Lower lobe of right lung (tissue), 2 donors: ENCODE measurements around the gene CNRIP1. TPM values are rescaled to one million over a fixed set of nuclear protein-coding genes. Genes with fewer than 3 reads are reported as not detected.

Experiments
- ATAC-seq, 2 donors: fragments of 200-7000 bp; cut with Tn5 transposase; one replicate each; pipeline ENCODE4 v1.9.1; 2020 to 2022; ENCODE audit warnings: mild to moderate bottlenecking in 2 of 2, moderate library complexity in 2 of 2
- DNase-seq: peaks from one replicate; pipeline ENCODE4 v3.0.0-alpha.2; 2020
- H3K27ac ChIP-seq: fragments of 200-600 bp; one replicate; pipeline ENCODE4 v1.8.0; 2022
- H3K27me3 ChIP-seq: fragments of 200-600 bp; one replicate; pipeline ENCODE4 v1.8.0; 2022; ENCODE audit warnings: low read depth
- H3K36me3 ChIP-seq: fragments of 200-600 bp; one replicate; pipeline ENCODE4 v1.8.0; 2022; ENCODE audit warnings: mild to moderate bottlenecking
- H3K4me1 ChIP-seq: fragments of 200-600 bp; one replicate; pipeline ENCODE4 v1.8.0; 2022
- H3K4me3 ChIP-seq: fragments of 200-600 bp; one replicate; pipeline ENCODE4 v1.8.0; 2022; ENCODE audit warnings: mild to moderate bottlenecking
- H3K9me3 ChIP-seq: fragments of 200-600 bp; one replicate; pipeline ENCODE4 v1.8.0; 2022
- intact Hi-C: fragments of 100-400 bp; cut with DNase I; formaldehyde crosslinking; loops from one replicate; pipeline ENCODE4 v1.11.0; 2022
- long read RNA-seq: library from polyadenylated mRNA; unstranded; transcript quantifications from one replicate; pipeline ENCODE4 v2.0.0, GENCODE V29; 2021
- total RNA-seq: library from RNA; stranded (reverse); fragmentation: NEBNext Ultra II Directional; extraction: Animal tissue kit (Norgen Biotek cat#: 25700); gene quantifications from one replicate; pipeline ENCODE4 v1.2.1, GENCODE V29; 2021
- TF ChIP-seq, protein P1 (sequence below): fragments of 200-600 bp; IDR thresholded peaks from one replicate; pipeline ENCODE4 v1.8.0; 2022; ENCODE audit warnings: antibody characterized with exemption, mild to moderate bottlenecking
- donor health status: DM: no; HTN: yes; CAD: no; lungs with severe emphysema.

CNRIP1 gene, protein sequence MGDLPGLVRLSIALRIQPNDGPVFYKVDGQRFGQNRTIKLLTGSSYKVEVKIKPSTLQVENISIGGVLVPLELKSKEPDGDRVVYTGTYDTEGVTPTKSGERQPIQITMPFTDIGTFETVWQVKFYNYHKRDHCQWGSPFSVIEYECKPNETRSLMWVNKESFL
- 20.8 TPM for total RNA-seq
- long read RNA-seq, transcript CNRIP1-201 (3 exons, 1,953 nt) = major isoform, 36 of 48 reads
- long read RNA-seq, partial matches to known transcripts = 3 of 48 reads
- long read RNA-seq, other reads (novel, unspliced or antisense) = 7 of 48 reads

DNA sequence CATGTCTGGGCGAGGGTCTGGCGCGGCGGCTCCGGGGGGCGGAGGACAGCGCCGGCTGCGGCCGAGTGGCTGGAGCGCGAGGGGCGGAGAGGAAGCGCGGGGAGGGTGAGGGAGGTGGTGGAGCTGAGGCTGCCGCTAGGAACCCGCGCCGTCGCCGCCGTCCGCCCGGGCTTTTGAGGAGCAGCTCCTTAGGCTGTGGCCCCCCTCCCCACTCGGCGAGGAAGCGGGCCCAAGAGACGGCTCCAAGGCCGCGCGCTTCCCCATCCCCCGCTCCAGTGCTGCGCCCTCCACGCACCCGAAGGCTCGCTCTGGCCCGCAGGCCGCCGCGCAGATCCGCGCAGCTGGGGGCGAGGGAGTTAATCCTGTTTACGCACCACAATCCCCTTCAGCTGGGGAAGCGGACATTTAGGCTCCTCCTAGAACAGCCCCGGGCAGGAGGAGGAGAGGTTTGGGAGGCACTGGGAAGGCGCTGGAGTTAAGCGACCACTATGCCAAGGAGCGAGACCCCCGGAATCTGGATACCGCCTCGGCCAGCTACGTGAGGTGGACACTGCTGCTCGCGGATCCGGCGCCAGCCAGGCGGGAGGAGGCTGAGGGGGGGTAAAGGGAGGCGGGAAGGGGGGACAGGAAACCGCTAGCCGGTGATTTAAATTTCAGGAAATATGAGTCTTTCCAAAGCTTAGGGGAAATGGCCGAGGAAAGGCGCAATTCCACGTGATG lies at the start of gene CNRIP1:
Gene CNRIP1, minus strand, starts transcription at position 552 of the 720 bp plus-strand sequence. Its CDS starts 549 bp downstream, at position 3.
- ATAC-seq (peak; percentile 79 to 85), DNase-seq (peak; percentile 67)
- TF ChIP-seq, protein P1, sequence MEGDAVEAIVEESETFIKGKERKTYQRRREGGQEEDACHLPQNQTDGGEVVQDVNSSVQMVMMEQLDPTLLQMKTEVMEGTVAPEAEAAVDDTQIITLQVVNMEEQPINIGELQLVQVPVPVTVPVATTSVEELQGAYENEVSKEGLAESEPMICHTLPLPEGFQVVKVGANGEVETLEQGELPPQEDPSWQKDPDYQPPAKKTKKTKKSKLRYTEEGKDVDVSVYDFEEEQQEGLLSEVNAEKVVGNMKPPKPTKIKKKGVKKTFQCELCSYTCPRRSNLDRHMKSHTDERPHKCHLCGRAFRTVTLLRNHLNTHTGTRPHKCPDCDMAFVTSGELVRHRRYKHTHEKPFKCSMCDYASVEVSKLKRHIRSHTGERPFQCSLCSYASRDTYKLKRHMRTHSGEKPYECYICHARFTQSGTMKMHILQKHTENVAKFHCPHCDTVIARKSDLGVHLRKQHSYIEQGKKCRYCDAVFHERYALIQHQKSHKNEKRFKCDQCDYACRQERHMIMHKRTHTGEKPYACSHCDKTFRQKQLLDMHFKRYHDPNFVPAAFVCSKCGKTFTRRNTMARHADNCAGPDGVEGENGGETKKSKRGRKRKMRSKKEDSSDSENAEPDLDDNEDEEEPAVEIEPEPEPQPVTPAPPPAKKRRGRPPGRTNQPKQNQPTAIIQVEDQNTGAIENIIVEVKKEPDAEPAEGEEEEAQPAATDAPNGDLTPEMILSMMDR = no peak
- no peaks in the 10 kb centered on the region for H3K36me3 ChIP-seq
- H3K9me3 ChIP-seq = no peaks in the 10 kb centered on the region
- peaks cover 17% of the 10 kb centered on the region for H3K27me3 ChIP-seq
- intact Hi-C loops = no loop called here
- peak within 1 kb of the TSS; percentile 67 for H3K4me3 ChIP-seq
- H3K4me1 ChIP-seq = peaks cover 18% of the 10 kb centered on the region
- peak within 1 kb of the TSS; percentile 93 for H3K27ac ChIP-seq

- no peaks in the 10 kb centered on the region for H3K27me3 ChIP-seq
- TF ChIP-seq, protein P1 = no peak
- H3K36me3 ChIP-seq = no peaks in the 10 kb centered on the region
- ATAC-seq = no peak
- no peak overlapping the region for H3K4me3 ChIP-seq
- H3K27ac ChIP-seq = no peak overlapping the region
- H3K9me3 ChIP-seq = no peaks in the 10 kb centered on the region
- H3K4me1 ChIP-seq = peaks cover 21% of the 10 kb centered on the region
- no peak for DNase-seq
- intact Hi-C loops = no loop called here
Measured at GRCh38 chr2:68369337-68369734, 49.6 kb upstream of the CNRIP1 start.

DNA sequence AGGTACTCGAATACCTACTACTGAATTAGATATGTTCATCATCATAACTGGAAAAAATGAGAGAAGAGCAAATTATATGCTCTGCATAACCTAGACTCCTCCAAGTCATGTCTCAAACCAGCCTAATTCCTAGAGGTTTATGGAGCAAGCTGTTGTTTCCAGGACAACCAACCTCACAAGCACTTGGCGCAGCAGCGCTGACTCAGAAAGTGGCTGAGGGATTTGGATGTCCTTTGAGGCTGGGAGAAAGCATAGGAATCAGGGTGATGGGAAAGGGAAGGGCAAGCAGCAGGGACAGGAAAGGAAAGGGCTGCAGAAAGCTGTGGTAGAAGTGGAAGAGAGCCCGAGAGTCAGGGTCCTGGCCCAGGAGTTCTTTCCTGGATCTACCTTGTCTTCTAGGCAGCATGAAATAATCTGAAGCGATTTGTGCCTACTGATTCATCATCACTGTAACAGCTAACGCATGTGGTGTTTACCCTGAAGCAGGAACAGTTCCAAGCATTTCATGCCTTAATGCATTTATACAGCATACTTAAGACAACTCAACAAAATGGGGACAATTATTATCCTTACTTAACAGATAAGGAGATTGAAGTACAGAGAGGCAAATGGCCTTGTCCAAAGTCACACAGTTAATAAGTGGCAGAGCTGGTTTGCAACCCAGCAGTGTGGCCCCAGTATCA lies 49.0 kb upstream of the CNRIP1 start:
- no peaks in the 10 kb centered on the region for H3K36me3 ChIP-seq
- H3K4me3 ChIP-seq = no peak overlapping the region
- no peaks in the 10 kb centered on the region for H3K27me3 ChIP-seq
- no peak for DNase-seq
- TF ChIP-seq, protein P1 = no peak
- H3K27ac ChIP-seq = no peak overlapping the region
- intact Hi-C loops = no loop called here
- no peak for ATAC-seq
- peaks cover 21% of the 10 kb centered on the region for H3K4me1 ChIP-seq
- H3K9me3 ChIP-seq = no peaks in the 10 kb centered on the region

- ATAC-seq (peak in 1 of 2 donors; percentile 50), DNase-seq (no peak)
- H3K9me3 ChIP-seq = no peaks in the 10 kb centered on the region
- H3K4me1 ChIP-seq = peaks cover 22% of the 10 kb centered on the region
- intact Hi-C loops = no loop called here
- no peaks in the 10 kb centered on the region for H3K27me3 ChIP-seq
- H3K36me3 ChIP-seq = no peaks in the 10 kb centered on the region
- TF ChIP-seq, protein P1 = no peak
- H3K4me3 ChIP-seq = peak overlapping the region; percentile 51
- H3K27ac ChIP-seq = peak overlapping the region; percentile 34
Measured at GRCh38 chr2:68367953-68368653, 48.4 kb upstream of the CNRIP1 start.

DNA sequence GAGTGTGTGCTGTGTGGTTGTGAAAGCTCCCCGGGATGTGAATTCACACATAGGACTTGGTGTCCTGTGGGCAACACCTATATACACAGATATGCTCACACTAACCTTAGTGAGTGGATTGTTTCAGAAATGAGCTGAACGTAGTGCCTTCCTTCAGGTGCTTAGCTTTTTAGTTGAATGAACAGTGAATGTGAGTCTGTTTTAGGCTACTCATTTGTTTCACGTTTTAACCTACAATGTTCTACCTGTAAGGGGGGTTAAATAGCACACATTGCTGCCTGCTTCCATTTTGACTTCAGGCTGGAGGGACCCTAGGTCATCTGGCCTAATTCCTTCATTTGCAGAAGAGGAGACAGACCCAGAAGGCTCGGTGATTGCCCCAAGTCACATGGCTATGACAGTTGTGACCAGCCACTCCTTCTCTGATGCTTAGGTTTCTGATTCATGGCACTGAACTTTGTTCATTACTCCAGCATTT lies 46.4 kb upstream of the CNRIP1 start:
- Histone ChIP-seq H3K4me1 (peaks cover 27% of the 10 kb centered on the region), H3K9me3 (no peaks in the 10 kb centered on the region), H3K27ac (peak overlapping the region; percentile 71), H3K4me3 (peak overlapping the region; percentile 51), H3K27me3 (no peaks in the 10 kb centered on the region), H3K36me3 (no peaks in the 10 kb centered on the region)
- ATAC-seq (peak; percentile 45 to 60), DNase-seq (no peak)
- intact Hi-C loops = no loop called here
- TF ChIP-seq, protein P1 = no peak
